Measurements from ENCODE around the gene CSTB. TPM values are rescaled to one million over a fixed set of nuclear protein-coding genes. Genes with fewer than 3 reads are reported as not detected.

The CSTB gene
- total and polyA plus RNA-seq, 12 donors: 33.0 to 61.2 (median 40.5) TPM

DNA sequence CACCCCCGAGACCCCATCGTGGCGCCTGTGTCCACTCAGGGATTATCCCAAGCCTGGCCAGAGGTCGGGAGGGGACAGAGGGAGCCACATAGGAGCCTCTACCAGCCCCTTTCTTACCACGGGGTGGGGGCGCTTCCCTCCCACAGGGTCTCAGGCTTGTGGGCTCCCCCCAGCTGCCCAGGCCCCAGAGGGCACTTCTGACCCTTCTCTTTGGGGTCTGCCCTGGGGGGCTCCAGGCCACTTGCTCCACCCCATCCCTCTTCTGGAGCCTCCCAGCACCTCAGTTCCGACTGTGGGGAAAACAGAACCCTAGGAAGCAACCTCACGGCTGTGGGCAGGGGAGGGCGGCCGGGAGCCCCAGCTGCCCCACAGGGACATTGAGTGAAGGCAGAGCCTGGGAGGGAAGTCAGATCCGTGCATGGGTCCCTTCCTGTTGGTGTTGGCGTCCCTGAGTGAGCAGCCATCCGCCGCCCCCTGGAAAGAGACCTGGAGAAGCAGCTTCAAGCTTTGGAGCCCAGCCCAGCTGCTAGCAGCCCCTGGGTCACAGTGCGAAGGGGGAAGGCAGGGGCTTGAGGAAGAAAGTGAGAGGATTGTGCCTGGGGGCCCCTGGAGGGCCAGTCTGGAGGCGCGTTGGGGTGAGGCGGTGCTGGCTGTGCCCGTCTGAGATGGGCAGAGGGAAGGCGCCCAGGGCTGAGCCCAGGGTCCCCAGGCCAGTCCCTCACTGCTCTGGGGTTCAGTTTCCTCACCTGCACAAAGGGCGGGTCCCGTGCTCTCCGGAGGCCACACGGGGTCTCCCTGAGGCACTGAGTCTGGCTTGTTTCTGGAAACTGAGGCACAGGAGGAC, 35.4 kb upstream of the CSTB start:
- intact Hi-C loops (cut with DNase I): loop anchor here in 9 of 10 donors (1.0 to 10.0 kb wide), 9 partner anchors 46 to 243 kb away; partner anchors contain the start of gene AGPAT3 (in 1 of the 9)
- TF ChIP-seq, protein P1, sequence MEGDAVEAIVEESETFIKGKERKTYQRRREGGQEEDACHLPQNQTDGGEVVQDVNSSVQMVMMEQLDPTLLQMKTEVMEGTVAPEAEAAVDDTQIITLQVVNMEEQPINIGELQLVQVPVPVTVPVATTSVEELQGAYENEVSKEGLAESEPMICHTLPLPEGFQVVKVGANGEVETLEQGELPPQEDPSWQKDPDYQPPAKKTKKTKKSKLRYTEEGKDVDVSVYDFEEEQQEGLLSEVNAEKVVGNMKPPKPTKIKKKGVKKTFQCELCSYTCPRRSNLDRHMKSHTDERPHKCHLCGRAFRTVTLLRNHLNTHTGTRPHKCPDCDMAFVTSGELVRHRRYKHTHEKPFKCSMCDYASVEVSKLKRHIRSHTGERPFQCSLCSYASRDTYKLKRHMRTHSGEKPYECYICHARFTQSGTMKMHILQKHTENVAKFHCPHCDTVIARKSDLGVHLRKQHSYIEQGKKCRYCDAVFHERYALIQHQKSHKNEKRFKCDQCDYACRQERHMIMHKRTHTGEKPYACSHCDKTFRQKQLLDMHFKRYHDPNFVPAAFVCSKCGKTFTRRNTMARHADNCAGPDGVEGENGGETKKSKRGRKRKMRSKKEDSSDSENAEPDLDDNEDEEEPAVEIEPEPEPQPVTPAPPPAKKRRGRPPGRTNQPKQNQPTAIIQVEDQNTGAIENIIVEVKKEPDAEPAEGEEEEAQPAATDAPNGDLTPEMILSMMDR (IDR thresholded peaks at IDR 0.05): no peak
- Histone ChIP-seq H3K27me3 (no peaks in the 10 kb centered on the region), H3K36me3 (no peaks in the 10 kb centered on the region), H3K27ac (peak overlapping the region in 1 of 10 donors; percentile 48), H3K4me1 (peaks cover 3 to 22% (median 12%) of the 10 kb centered on the region in 9 donors), H3K4me3 (peak overlapping the region in 5 of 10 donors; percentile 15 to 47 (median 25)), H3K9me3 (no peaks in the 10 kb centered on the region)
- ATAC-seq: peak in 5 of 8 donors; percentile 3 to 14 (median 11)
- WGBS, 2 donors: 66 to 68% methylated on average over 24 of the region's 24 CpGs
- DNase-seq: no peak

DNA sequence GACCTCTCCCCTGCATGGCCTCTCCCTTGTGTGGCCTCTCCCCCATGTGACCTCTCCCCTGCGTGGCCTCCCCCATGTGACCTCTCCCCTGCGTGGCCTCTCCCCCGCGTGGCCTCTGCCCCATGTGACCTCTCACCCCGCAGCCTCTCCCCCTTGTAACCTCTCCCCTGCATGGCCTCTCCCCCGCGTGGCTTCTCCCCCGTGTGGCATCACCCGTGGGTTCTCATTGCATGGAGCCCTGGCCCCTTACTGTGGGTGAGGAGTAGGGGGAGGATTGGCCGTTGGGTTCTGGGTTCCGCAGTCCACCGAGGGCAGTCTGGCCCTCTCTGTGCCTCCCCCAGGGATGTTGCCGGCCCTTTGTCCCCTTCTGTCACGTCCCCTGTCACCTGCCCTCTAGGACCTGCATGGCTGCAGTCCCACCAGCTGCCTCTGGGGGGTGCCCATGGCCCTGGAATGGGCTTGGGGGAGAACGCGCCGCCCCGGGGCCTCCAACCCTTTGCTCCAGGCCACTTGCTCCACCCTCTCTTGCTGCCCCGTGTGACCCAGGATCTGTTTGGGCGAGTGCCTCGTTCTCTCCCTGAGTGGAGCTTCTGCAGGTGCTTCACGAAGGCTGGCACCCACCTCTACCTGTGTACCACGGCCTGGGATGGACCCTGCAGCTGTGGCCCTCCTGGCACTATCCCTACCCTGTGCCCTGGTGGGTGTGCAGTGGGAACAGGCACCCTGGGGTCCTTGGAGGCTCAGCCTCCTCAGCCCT, 34.6 kb upstream of the CSTB start:
- Histone ChIP-seq H3K4me3 (peak overlapping the region in 5 of 10 donors; percentile 6 to 47 (median 23)), H3K4me1 (peaks cover 3 to 30% (median 12%) of the 10 kb centered on the region in 9 donors), H3K36me3 (no peaks in the 10 kb centered on the region), H3K27me3 (no peaks in the 10 kb centered on the region), H3K9me3 (no peaks in the 10 kb centered on the region), H3K27ac (peak overlapping the region in 1 of 10 donors; percentile 48)
- peak; percentile 88 to 89 for DNase-seq
- TF ChIP-seq, protein P1 (IDR thresholded peaks at IDR 0.05): peak; percentile 88 to 97 (median 95)
- intact Hi-C loops (cut with DNase I): loop anchor here (1.0 to 10.0 kb wide), 10 partner anchors 47 to 244 kb away; partner anchors contain the start of gene AGPAT3 (in 1 of the 10)
- 14 to 24% methylated on average over 23 of the region's 23 CpGs for WGBS, 2 donors
- ATAC-seq: peak; percentile 81 to 91 (median 86)

DNA sequence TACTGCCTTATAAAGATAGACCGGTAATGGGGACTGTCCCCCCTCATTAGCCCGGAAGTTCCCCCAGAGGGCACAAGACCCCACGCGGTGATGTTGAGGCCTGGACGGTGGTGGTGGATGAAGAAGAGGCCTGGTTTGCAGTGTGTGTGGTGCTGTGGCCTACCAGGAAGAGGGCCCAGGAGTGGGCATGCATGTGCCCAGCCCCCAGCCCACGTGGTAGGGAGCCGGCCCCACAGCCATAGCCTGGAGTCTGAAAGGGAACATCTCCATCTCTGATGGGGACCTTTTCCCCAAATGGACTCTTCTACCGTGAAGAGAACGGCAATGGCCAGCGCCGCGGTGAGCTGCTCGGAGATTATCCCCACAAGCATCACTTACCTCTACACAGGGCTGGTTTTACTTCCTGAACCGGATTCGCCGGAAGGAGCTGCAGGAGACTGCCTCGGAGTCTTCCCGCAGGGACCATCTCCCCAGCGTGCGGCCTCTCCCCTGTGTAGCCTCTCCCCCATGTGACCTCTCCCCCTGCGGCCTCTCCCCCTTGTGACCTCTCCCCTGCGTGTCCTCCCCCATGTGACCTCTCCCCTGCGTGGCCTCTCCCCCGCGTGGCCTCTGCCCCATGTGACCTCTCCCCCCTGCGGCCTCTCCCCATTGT, 33.9 kb upstream of the CSTB start:
- intact Hi-C loops (cut with DNase I): loop anchor here (1.0 to 10.0 kb wide), 12 partner anchors 47 to 245 kb away; partner anchors contain the start of gene AGPAT3 (in 1 of the 10)
- 70 to 80% methylated on average over 26 of the region's 26 CpGs for WGBS, 2 donors
- H3K9me3 ChIP-seq: no peaks in the 10 kb centered on the region
- peak in 1 of 8 donors; percentile 12 for ATAC-seq
- peaks cover 3 to 35% (median 12%) of the 10 kb centered on the region in 9 donors for H3K4me1 ChIP-seq
- no peak overlapping the region for H3K27ac ChIP-seq
- H3K27me3 ChIP-seq: no peaks in the 10 kb centered on the region
- TF ChIP-seq, protein P1 (IDR thresholded peaks at IDR 0.05): no peak
- no peaks in the 10 kb centered on the region for H3K36me3 ChIP-seq
- no peak for DNase-seq
- no peak overlapping the region for H3K4me3 ChIP-seq

Measured in heart right ventricle (tissue), 16 donors.